Amniotic epithelial cell (primary cell): ENCODE results near the gene ZBTB39.
"Not testable (repeated sequence)": the region's sequence is repeated elsewhere in the genome, so short reads cannot be mapped to it uniquely, and the experiment has no call there.

Experiments used
- DNase-seq: peaks from one replicate; pipeline ENCODE4 v3.0.0-alpha.2; 2010; ENCODE audit warnings: low read depth

The ZBTB39 gene

DNA sequence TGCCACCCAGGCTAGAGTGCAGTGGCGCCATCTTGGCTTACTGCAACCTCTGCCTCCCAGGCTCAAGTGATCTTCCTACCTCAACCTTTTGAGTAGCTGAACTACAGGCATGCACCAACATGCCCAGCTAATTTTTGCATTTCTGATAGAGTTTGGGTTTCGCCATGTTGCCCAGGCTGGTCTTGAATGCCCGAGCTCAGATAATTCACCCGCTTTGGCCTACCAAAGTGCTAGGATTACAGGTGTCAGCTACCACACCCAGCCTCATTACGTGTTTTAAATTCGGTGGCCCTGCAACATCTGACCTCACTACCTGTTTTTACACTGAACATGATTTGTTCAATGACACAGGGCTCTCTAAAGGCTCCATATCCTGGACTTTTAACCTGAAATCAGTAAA, 26.1 kb downstream of the ZBTB39 start:
- no peak for DNase-seq

DNA sequence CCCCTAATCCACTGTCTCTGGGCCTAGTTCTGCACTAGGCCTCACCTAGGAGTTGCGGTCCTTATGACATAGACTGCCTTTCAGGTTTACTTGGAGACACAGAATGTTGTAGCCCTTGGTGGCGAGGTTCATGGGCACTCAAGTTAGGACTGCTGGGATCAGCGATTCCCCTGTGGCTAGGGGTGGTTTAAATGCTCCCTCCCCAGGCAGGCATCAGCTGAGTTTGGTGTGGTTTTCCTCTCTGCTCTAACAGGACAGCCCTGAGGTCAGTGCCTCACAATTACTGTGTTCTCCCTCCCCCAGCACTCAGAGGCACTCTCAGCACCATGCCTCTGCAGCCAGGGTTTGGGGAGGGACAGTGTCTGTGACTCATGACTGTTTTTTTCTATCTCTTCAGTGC, 26.7 kb downstream of the ZBTB39 start:
- no peak for DNase-seq

DNA sequence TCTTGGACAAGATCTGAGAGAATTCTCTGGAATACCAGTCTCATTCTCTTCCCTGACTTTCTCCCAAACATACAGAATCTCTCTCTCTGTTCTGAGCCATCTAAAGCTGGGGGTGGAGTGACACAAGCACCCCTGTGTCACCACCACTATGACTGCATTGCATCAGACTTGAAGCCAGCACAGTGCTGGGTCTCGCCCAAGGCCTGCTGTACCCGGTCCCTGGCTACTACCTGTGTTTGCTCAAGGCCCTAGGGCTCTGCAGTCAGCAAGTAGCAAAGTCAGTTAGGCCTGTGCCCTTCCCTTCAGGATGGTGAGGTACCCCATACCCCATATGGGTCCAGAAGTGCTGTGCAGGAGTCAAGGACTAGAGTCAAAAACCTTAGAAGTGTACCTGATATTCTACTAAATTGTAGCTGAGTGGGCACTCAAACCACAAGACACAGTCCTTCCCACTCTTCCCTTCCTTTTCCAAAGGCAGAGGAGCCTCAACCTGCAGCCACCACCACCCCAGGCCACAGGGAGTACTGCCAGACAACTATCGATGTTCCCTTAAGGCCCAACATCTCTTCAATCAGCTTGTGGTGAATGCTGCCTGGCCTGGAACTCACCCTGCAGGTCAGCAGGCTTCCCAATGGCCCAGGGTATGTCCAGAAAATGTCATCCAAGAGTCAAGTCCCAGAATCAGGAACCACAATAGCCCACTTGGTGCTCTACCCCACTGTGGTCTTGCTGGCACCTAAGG, 27.8 kb downstream of the ZBTB39 start:
- DNase-seq: no peak

DNA sequence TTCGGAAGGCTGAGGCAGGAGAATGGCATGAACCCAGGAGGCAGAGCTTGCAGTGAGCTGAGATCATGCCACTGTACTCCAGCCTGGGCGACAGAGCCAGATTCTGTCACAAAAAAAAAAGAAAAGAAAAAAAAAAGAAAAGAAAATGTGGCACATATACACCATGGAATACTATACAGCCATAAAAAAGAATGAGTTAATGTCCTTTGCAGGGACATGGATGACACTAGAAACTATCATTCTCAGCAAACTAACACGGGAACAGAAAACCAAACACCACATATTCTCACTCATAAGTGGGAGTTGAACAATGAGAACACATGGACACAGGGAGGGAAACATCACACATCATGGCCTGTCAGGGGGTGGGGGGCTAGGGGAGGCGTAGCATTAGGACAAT, 29.0 kb downstream of the ZBTB39 start:
- not testable (repeated sequence) for DNase-seq

DNA sequence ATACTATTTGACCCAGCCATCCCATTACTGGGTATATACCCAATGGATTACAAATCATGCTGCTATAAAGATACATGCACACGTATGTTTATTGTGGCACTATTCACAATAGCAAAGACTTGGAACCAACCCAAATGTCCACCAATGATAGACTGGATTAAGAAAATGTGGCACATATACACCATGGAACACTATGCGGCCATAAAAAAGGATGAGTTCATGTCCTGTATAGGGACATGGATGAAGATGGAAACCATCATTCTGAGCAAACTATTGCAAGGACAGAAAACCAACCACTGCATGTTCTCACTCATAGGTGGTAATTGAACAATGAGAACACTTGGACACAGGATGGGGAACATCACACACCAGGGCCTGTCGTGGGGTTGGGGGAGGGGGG, 32.1 kb downstream of the ZBTB39 start:
- DNase-seq: not testable (repeated sequence)

DNA sequence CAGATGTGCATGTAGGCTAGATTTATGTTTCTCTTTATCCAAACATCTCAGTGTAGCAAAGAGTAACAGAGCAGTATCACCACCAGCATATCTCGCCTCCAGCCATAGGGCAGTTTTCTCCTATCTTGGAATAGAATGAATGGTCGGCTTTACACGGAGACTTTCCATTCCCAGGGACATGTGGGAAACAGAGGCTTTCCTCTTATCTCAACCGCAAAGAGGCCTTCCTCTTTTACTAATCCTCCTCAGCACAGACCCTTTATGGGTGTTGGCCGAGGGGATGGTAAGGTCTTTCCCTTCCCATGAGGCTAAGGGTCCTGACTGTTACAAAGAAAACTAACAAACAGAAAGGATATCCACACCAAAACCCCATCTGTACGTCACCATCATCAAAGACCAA, 37.4 kb downstream of the ZBTB39 start:
- peak; percentile 16 for DNase-seq

DNA sequence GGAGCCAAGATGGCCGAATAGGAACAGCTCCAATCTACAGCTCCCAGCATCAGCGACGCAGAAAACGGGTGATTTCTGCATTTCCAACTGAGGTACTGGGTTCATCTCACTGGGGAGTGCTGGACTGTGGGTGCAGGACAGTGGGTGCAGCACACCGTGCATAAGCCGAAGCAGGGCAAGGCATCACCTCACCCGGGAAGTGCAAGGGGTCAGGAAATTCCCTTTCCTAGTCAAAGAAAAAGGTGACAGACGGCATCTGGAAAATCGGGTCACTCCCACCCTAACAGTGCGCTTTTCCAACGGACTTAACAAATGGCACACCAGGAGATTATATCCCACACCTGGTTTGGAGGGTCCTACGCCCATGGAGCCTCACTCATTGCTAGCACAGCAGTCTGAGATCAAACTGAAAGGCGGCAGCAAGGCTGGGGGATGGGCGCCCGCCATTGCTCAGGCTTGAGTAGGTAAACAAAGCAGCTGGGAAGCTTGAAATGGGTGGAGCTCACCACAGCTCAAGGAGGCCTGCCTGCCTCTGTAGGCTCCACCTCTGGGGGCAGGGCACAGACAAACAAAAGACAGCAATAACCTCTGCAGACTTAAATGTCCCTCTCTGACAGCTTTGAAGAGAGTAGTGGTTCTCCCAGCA, 40.2 kb downstream of the ZBTB39 start:
- not testable (repeated sequence) for DNase-seq

DNA sequence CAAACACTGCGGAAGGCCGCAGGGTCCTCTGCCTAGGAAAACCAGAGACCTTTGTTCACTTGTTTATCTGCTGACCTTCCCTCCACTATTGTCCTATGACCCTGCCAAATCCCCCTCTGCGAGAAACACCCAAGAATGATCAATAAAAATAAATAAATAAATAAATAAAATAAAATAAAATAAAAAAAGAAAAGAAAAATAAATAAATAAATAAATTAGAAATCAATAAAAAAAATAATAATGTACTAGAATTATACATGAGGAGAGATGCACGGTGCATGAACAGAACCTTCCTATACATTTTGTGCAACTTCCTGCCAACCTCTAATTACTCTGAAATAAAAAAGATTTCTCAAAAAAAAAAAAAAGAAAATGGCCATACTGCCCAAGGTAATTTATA, 41.2 kb downstream of the ZBTB39 start:
- not testable (repeated sequence) for DNase-seq

DNA sequence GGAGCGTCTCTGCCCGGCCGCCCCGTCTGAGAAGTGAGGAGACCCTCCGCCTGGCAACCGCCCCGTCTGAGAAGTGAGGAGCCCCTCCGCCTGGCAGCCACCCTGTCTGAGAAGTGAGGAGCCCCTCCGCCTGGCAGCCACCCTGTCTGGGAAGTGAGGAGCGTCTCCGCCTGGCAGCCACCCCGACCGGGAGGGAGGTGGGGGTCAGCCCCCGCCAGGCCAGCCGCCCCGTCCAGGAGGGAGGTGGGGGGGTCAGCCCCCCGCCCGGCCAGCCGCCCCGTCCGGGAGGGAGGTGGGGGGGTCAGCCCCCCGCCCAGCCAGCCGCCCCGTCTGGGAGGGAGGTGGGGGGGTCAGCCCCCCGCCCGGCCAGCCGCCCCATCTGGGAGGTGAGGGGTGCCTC, 42.8 kb downstream of the ZBTB39 start:
- DNase-seq: not testable (repeated sequence)

DNA sequence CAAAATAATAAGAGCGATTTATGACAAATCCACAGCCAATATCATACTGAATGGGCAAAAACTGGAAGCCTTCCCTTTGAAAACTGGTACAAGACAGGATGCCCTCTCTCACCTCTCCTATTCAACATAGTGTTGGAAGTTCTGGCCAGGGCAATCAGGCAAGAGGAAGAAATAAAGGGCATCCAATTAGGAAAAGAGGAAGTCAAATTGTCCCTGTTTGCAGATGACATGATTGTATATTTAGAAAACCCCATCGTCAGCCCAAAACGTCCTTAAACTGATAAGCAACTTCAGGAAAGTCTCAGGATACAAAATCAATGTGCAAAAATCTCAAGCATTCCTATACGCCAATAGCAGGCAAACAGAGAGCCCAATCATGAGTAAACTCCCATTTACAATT, 44.1 kb downstream of the ZBTB39 start:
- not testable (repeated sequence) for DNase-seq

DNA sequence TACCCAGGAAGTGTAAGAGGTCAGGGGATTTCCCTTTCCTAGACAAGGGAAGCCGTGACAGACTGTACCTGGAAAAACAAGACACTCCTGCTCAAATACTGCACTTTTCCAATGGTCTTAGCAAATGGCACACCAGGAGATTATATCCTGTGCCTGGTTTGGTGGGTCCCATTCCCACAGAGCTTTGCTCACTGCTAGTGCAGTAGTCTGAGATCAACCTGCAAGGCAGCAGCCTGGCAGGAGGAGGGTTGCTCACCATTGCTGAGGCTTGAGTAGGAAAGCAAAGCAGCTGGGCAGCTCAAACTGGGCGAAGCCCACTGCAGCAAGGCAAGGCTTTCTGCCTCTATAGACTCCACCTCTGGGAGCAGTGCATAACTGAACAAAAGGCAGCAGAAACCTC, 47.9 kb downstream of the ZBTB39 start:
- no peak for DNase-seq

DNA sequence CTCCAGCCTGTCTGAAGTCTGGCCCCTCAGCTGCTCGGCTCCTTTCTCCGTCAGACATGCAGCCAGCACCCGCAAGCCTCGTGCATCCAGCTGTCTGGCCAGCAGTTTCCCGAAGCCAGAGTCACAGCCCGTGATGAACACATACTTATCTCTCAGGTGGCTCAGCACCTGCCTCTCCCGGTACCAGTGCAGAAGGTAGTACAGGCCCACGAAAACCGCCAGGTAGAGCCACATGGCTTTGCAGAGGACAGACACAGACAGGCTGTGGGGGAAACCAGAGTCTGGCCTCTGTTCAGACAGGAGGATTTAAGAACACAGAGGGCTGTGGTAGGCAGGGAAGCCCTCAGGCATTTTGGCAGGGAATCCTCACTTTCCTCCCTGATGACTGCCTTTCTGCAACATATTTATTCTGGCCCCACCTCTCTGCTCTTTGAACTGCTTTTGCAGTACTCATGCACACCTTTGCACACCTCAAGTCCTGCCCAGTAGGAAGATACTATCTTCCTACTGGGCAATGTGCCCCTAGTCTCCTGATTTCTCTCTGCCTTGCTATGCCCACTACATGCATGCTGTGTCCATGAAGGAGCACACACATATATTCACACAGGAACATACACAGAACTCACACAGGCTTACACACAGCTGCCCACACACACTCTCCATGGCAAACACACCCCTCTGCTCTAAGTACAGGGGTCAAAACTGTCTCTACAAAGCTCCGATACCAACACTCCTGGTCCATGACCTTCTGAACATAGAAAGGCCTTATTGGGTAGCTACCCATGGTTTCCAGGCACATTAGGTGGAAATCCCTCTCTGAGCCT, 48.9 kb downstream of the ZBTB39 start, which contains the start of gene RDH16:
Gene RDH16 (minus strand): TSS at position 380 of the 824 bp plus-strand sequence. CDS start 146 bp downstream, at position 234.
- no peak for DNase-seq

DNA sequence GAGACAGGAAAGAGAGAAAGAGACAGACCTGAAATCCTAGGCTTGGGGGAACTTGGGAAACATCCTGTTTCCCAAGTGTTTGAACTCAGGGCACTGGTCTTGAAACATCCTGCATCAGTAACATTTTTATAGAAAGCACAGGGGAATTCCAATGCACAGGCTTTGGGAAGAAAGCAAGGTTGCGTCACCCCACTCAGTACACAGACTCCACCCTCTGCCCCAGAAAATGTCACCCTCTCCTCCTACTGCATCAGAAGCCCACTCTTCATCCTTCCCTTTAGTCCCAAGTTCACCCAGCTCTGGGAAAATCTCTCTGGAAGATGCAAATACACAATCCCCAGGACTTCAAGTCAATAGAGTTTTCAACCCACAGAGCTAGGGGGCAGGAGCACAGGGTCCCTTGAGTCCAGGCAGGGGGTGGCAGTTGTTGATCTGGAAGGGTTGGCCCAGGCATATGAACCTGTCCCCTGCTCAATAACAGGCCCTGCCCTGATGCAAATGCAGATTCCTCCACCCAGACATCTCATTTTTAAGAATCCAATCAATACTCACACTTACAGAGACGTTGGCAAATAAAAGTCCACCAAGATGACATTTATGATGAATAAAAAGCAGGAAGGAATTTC, 50.6 kb downstream of the ZBTB39 start:
- DNase-seq: peak; percentile 17

DNA sequence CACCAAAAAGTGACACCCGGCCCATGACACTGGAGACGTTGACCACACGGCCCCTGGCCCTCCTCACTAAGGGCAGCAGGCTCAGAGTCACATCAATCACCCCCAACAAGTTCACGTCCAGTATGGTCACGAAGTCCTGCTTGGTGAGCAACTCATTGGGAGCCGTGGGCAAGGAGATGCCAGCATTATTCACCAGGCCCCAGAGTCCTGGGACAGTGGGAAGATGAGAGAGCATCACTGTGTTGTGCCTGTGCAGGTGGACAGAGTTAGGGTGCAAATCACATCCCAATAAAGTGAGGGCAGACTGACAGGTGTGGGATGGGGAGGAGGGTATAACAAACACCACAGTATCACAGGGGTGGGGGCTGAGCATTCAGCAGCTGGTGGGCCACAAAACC, 51.4 kb downstream of the ZBTB39 start:
- no peak for DNase-seq

DNA sequence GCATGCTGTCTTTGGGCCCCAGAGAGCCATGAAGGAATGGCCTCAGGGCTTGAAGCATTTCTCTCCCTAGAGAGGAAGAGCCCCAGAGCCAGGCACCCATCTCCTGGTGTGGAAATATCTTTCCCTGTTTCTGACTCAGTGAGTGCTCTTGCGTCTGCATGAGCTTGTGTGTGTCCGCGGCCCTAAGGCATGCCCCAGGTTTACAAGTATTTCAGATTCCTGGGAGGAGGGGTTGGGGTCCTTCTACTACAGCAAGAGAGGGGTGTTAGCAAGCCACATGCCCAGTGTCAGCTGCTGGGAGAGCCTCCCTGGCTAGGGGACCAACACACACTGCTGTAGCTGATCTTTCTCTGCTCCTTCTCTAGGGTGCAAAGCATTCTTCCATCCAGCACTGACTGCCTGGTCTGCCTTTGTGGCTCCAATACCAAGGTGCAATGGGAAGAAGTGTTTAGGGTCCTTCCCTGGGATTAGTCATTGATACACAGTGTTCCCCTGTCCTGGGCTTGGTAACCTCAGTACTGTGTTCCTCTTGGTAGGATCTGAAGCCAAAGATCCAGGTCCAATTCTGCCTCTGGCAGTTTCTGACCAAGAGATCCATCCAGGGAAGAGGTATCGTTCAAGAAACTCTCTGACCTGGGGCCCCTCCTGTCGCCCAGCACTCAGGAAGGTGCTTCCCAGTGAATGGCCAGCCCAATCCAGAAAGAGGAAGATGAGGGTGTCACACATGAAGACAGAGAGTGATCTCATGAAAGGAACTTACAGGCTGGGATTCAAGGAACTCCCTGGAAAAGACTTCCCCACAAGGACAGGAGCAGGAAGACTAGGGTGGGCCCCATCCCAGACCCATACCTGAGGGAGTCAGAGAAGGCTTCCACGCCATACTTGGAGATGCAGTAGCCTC, 52.0 kb downstream of the ZBTB39 start:
- DNase-seq: no peak

DNA sequence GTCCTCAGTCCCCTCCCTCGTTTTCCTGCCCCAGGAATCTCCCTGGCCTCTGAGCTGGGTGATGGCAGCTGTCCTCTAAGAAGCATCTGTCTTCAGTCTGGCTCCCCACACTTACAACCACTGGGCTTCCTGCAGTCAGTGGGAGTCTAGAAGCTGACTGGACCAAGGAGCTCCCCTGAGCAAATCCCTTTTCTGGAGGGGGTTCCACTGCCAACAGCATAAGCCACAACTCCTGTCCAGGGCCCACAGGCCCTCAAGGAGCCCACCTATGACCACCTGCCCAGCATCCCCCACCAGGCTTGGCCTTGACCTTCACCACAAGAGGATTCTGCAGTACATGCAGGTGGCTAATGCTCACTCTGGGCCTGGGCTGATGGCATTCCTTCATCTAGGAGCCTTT, 53.0 kb downstream of the ZBTB39 start:
- DNase-seq: no peak

DNA sequence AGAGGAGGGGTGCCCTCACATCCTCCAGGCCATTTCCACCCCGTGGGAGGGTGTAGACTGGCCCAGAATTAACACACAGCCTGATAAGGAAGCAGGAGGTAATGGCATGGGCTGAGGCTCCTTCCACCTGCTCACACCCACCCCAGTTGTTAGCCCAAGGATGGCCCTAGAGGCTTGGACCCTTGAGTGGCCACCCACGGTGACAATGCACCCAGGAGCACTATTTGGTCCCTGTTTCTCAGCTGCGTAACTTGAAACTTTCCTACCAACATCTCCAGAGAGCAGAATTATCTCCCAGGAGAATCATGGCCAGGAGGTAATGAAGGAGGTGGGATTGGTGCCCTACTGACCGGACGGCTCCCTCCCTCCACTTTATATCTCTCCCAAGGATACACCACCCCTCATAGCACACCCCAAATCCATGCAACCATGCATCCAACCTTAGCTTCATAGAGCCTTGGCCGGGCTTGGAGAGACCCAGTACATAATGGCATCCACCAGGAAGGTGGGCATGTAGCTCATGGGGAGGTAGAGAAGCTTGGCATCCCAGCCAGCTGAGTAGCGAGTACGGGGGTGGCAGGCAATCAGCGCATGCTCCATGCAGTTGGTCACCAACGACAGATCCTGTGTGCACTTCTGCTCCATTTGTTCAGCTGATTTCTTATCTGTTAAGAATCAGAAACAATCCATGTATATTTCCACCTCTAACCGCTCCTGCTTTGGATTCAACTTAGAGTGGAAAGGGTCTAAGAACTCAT, 54.6 kb downstream of the ZBTB39 start:
- no peak for DNase-seq

DNA sequence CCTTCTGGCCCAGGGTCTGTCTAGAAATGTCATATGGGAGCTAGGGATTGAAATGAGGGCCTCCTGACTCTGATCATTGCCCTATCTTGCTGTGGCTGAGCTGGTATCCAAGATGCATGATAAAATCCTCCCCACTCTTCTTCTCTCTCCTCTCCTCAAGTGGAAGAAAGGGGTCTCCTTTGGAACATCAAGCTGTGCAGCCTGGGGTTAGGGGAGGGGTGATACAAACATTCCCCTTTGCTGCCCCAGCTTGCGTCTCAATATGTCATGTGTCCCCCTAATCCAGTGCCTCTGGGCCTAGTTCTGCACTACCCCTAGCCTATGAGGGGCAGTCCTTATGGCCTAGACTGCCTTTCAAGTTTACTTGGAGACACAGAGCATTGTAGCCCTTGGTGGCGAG, 57.5 kb downstream of the ZBTB39 start:
- DNase-seq: no peak
